Stimulated activated CD4-positive, alpha-beta T cell treated with anti-CD3 and anti-CD28 coated beads, TNF-alpha, amount 100 ng/mL, for 1 hour (primary cell): ENCODE data around the gene SLC4A2.

Experiments
- DNase-seq, 3 donors: peaks; one replicate each; pipeline ENCODE4 v3.0.0-alpha.2; 2020; ENCODE audit warnings: low read depth in 3 of 3, low spot score in 1 of 3

SLC4A2 gene

DNA sequence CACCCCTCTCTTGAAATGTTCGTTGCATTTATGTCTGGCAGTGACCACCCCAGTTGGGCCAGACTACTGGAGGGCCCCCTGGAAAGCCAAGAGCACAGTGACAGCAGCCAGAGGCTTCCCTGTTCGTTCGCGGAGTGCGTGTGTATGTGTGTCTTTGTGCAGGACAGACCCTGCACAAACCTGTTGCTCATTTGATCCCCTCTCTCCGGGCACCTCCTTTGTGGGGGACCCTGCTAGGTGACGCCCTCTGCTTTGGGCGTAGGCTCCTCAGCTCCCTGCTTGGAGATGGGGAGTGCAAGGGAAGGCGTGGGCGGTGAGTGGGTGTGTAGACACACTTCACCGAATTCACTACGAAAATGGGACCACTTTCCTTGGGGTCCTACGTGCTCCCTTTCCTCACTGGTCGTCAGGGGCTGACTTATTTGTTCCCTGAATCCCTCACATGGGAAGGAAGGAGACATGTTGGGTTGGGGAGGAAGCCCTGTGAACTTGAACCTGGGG, 65.6 kb downstream of the SLC4A2 start:
- DNase-seq, result no peak

DNA sequence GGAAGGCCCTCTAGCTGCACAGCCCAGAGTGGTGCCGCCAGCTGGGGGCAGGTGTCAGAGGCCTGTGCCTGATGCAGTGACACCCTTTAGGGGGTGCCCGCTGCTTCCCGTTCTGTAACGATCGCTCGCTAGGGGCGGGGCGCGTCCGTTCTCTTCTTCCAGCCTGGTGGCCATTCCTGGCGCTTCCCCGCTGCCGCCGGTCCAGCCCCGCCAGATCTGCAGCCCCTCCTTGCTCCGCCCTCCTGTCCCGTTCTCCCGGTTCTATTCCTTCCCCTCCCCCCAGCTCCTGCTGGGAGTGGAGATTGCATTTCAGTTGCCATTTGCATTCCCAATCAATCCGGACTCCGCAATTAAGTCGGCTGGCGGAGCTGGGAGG, 66.1 kb downstream of the SLC4A2 start:
- no peak for DNase-seq

DNA sequence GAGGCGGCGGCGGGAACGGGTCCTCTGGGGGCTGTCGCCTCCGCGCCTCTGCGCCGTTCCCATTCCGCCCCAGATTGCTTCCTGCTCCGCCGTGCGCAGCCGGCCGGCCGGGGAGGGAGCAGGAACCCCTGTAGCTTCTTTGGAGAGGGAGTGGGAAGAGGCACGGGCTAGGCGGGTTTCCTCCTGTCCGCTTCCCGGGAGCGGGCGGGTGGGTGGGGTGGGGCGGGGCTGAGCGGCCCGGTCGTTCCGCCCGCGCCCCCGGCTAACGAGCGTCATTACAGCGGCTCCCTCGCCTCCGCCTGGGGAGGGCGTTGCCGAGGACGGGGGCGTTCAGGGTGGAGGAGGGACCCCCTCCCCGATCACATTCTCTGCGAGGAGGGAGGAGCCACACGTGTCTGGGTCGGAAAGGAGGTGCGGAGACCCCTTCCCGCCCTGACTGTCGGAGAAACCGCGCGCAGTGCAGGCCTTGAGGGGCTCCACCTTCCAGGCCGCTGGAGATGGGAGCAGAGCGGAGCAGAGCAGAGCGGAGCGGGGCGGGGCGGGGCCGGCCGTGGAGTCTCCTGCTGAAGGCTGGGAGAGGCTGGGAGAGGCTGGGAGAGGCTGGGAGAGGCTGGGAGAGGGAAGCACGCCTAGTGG, 66.6 kb downstream of the SLC4A2 start:
- DNase-seq, result no peak
